Smooth muscle cell (in vitro differentiated cells): Measurements from ENCODE around the gene AFF1. TPM values are rescaled to one million over a fixed set of nuclear protein-coding genes. Genes with fewer than 3 reads are reported as not detected.

Experiments used
- DNase-seq: peaks from one replicate; lab custom pipeline; 2025; ENCODE audit not compliant: unreplicated experiment; lab: John Stamatoyannopoulos, UW
- H2AFZ ChIP-seq: fragments of 200-600 bp; sonication (generic); 2 replicates; pipeline ENCODE4 v1.6.0; 2016; ENCODE audit warnings: antibody characterized with exemption, low read depth, mild to moderate bottlenecking
- H3F3A ChIP-seq: fragments of 200-600 bp; sonication (generic); 2 replicates; pipeline ENCODE4 v1.6.0; 2017; ENCODE audit warnings: antibody characterized with exemption, low read depth
- H3K27ac ChIP-seq: fragments of 200-600 bp; sonication (generic); 2 replicates; pipeline ENCODE4 v1.5.1; 2016; ENCODE audit warnings: low read depth, mild to moderate bottlenecking
- H3K27me3 ChIP-seq: fragments of 200-600 bp; sonication (generic); 2 replicates; pipeline ENCODE4 v1.6.1; 2016; ENCODE audit warnings: low read depth, mild to moderate bottlenecking
- H3K36me3 ChIP-seq: fragments of 200-600 bp; sonication (generic); 2 replicates; pipeline ENCODE4 v1.5.1; 2016; ENCODE audit warnings: low read depth
- H3K4me1 ChIP-seq: fragments of 200-600 bp; sonication (generic); 2 replicates; pipeline ENCODE4 v1.5.1; 2016; ENCODE audit warnings: low read depth
- H3K4me2 ChIP-seq: fragments of 200-600 bp; sonication (generic); 2 replicates; pipeline ENCODE4 v1.6.0; 2016; ENCODE audit warnings: mild to moderate bottlenecking
- H3K4me3 ChIP-seq: fragments of 200-600 bp; sonication (generic); 2 replicates; pipeline ENCODE4 v1.5.1; 2016; ENCODE audit warnings: mild to moderate bottlenecking
- H3K79me2 ChIP-seq: fragments of 200-600 bp; sonication (generic); 2 replicates; pipeline ENCODE4 v1.6.0; 2016; ENCODE audit warnings: low read depth, mild to moderate bottlenecking
- H3K9ac ChIP-seq: fragments of 200-600 bp; sonication (generic); 2 replicates; pipeline ENCODE4 v1.6.0; 2016; ENCODE audit warnings: low read depth
- H3K9me3 ChIP-seq: fragments of 200-600 bp; sonication (generic); replicated peaks from 2 replicates; pipeline ENCODE4 v1.5.1; 2016; ENCODE audit warnings: low read depth
- H4K20me1 ChIP-seq: fragments of 200-600 bp; sonication (generic); 2 replicates; pipeline ENCODE4 v1.6.0; 2016; ENCODE audit warnings: low read depth
- CTCF ChIP-seq: fragments of 200-600 bp; sonication (generic); IDR thresholded peaks from 2 replicates; pipeline ENCODE4 v1.5.1; 2017; ENCODE audit warnings: borderline replicate concordance, mild to moderate bottlenecking, antibody characterized with exemption; ENCODE audit not compliant: insufficient read depth, poor library complexity, severe bottlenecking
- WGBS: methylation state at CpG from one replicate; pipeline ENCODE4 v1.1.7; 2016; ENCODE audit warnings: low lambda C conversion rate; 5-methylcytosine and 5-hydroxymethylcytosine counted together
- polyA plus RNA-seq: library from polyadenylated mRNA; unstranded; fragments of >200 nt; fragmentation: Nextera tagmentation; extraction: Ambion mirVana; gene quantifications from 2 replicates; pipeline ENCODE4 v1.2.1, GENCODE V29; 2016
- total RNA-seq: library from RNA; depleted of rRNA; stranded (reverse); fragments of >200 nt; gene quantifications from 2 replicates; pipeline ENCODE4 v1.2.3, GENCODE V29; 2014

Gene AFF1
- total and polyA plus RNA-seq, 2 experiments from 2014 or later = 6.6 to 17.7 TPM

GRCh38 chr4:86934147-86934770 lies 552 bp upstream of the AFF1 start:
- WGBS = 10% methylated on average over 15 of the region's 15 CpGs
- peak overlapping the region; percentile 39 for H3K9ac ChIP-seq
- H3K36me3 ChIP-seq = no peaks in the 10 kb centered on the region
- peak overlapping the region; percentile 89 for H3K4me2 ChIP-seq
- no peaks in the 10 kb centered on the region for H4K20me1 ChIP-seq
- no peaks in the 10 kb centered on the region for H3F3A ChIP-seq
- peak overlapping the region; percentile 35 for H3K27ac ChIP-seq
- no peaks in the 10 kb centered on the region for H3K27me3 ChIP-seq
- peak overlapping the region; percentile 73 for H2AFZ ChIP-seq
- no peak for TF ChIP-seq CTCF
- no peak for DNase-seq
- no peaks in the 10 kb centered on the region for H3K9me3 ChIP-seq
- peaks cover 8% of the 10 kb centered on the region for H3K79me2 ChIP-seq
- peaks cover 9% of the 10 kb centered on the region for H3K4me1 ChIP-seq
- H3K4me3 ChIP-seq = peak overlapping the region; percentile 84

GRCh38 chr4:86935566-86935852 lies 698 bp downstream of the AFF1 start:
- WGBS = 2% methylated on average over 16 of the region's 16 CpGs
- no peaks in the 10 kb centered on the region for H3K36me3 ChIP-seq
- no peaks in the 10 kb centered on the region for H3K27me3 ChIP-seq
- H3K79me2 ChIP-seq = peaks cover 8% of the 10 kb centered on the region
- no peaks in the 10 kb centered on the region for H3K9me3 ChIP-seq
- H3K4me3 ChIP-seq = peak overlapping the region; percentile 84
- peak overlapping the region; percentile 84 for H3K27ac ChIP-seq
- H4K20me1 ChIP-seq = peaks cover 3% of the 10 kb centered on the region
- peak overlapping the region; percentile 87 for H2AFZ ChIP-seq
- no peak for TF ChIP-seq CTCF
- no peak for DNase-seq
- peak overlapping the region; percentile 77 for H3K9ac ChIP-seq
- no peaks in the 10 kb centered on the region for H3F3A ChIP-seq
- H3K4me1 ChIP-seq = peaks cover 16% of the 10 kb centered on the region
- H3K4me2 ChIP-seq = peak overlapping the region; percentile 89

- Histone ChIP-seq H3K27ac (peak overlapping the region; percentile 84), H3F3A (no peaks in the 10 kb centered on the region), H3K4me1 (peaks cover 16% of the 10 kb centered on the region), H4K20me1 (peaks cover 3% of the 10 kb centered on the region), H3K27me3 (no peaks in the 10 kb centered on the region), H3K4me2 (peak overlapping the region; percentile 89), H3K4me3 (peak overlapping the region; percentile 84), H3K79me2 (peaks cover 8% of the 10 kb centered on the region), H3K9ac (peak overlapping the region; percentile 77), H3K9me3 (no peaks in the 10 kb centered on the region), H2AFZ (peak overlapping the region; percentile 87), H3K36me3 (no peaks in the 10 kb centered on the region)
- DNase-seq = peak; percentile 40
- 3% methylated on average over 36 of the region's 36 CpGs for WGBS
- no peak for TF ChIP-seq CTCF
These were observed 1.3 kb downstream of the AFF1 start for GRCh38 chr4:86935853-86936733.
